IMR-90 (cell line): ENCODE measurements around the gene PIGU. TPM values are rescaled to one million over a fixed set of nuclear protein-coding genes. Genes with fewer than 3 reads are reported as not detected.

Source experiments
- ATAC-seq: fragments of 200-7000 bp; cut with Tn5 transposase; 2 replicates; pipeline ENCODE4 v1.9.1; 2020; ENCODE audit warnings: low read depth, mild to moderate bottlenecking, moderate library complexity
- BruUV-seq: library from RNA; stranded (reverse); fragments of 400-500 nt; replicated peaks from 2 replicates; lab custom pipeline; 2021; lab: Mats Ljungman, UMichigan
- CTCF ChIA-PET: fragments of 300-600 bp; formaldehyde crosslinking; extraction: SDS; loops from one replicate; lab custom pipeline; 2021; ENCODE audit warnings: antibody characterized with exemption; lab: Yijun Ruan, JAX
- POLR2A ChIA-PET: fragments of 300-600 bp; sonication (Branson Sonifier 250); formaldehyde crosslinking; loops from one replicate; lab custom pipeline; 2022; ENCODE audit warnings: antibody characterized with exemption; ENCODE audit not compliant: unreplicated experiment; lab: Charles Lee
- DNase-seq: peaks from one replicate; pipeline ENCODE4 v3.0.0; 2013
- H2AFZ ChIP-seq: replicated peaks from 2 replicates; pipeline ENCODE3; 2013; ENCODE audit warnings: low read length, mild to moderate bottlenecking; ENCODE audit not compliant: poor library complexity
- H2AK5ac ChIP-seq: 2 replicates; pipeline ENCODE4 v1.6.1; 2013; ENCODE audit warnings: low read depth, low read length, inconsistent platforms
- H2AK9ac ChIP-seq: replicated peaks from 2 replicates; pipeline ENCODE3; 2013; ENCODE audit warnings: mild to moderate bottlenecking, low read depth, low read length, moderate library complexity; ENCODE audit not compliant: poor library complexity
- H2BK120ac ChIP-seq: 2 replicates; pipeline ENCODE4 v1.6.1; 2013; ENCODE audit warnings: low read depth, low read length, inconsistent platforms
- H2BK15ac ChIP-seq: 3 replicates; pipeline ENCODE4 v1.6.1; 2013; ENCODE audit warnings: low read depth, low read length, inconsistent platforms
- H2BK20ac ChIP-seq: 2 replicates; pipeline ENCODE4 v1.6.1; 2013; ENCODE audit warnings: low read depth, mild to moderate bottlenecking, inconsistent platforms, low read length, moderate library complexity
- H2BK5ac ChIP-seq: 2 replicates; pipeline ENCODE4 v1.6.1; 2013; ENCODE audit warnings: mild to moderate bottlenecking, low read depth, low read length, inconsistent platforms; ENCODE audit not compliant: poor library complexity, severe bottlenecking
- H3K14ac ChIP-seq: replicated peaks from 2 replicates; pipeline ENCODE4 v1.6.1; 2013; ENCODE audit warnings: low read depth, low read length, inconsistent platforms
- H3K18ac ChIP-seq: 2 replicates; pipeline ENCODE4 v1.6.1; 2013; ENCODE audit warnings: low read depth, low read length, control low read depth
- H3K23ac ChIP-seq: 2 replicates; pipeline ENCODE4 v1.6.1; 2013; ENCODE audit warnings: low read depth, low read length, inconsistent platforms
- H3K27ac ChIP-seq: 2 replicates; pipeline ENCODE4 v1.5.1; 2013; ENCODE audit warnings: mild to moderate bottlenecking, control low read depth, low read length; ENCODE audit not compliant: insufficient read depth
- H3K27me3 ChIP-seq: 2 replicates; pipeline ENCODE4 v1.6.1; 2013; ENCODE audit warnings: low read length; ENCODE audit not compliant: control insufficient read depth, insufficient read depth
- H3K36me3 ChIP-seq: 2 replicates; pipeline ENCODE4 v1.6.1; 2013; ENCODE audit warnings: low read length, mixed read lengths; ENCODE audit not compliant: control insufficient read depth, insufficient read depth
- H3K4ac ChIP-seq: 2 replicates; pipeline ENCODE4 v1.6.1; 2013; ENCODE audit warnings: low read depth, low read length, inconsistent platforms
- H3K4me1 ChIP-seq: 2 replicates; pipeline ENCODE4 v1.6.1; 2013; ENCODE audit warnings: low read length, mixed read lengths; ENCODE audit not compliant: control insufficient read depth, insufficient read depth
- H3K4me2 ChIP-seq: 2 replicates; pipeline ENCODE4 v1.6.1; 2013; ENCODE audit warnings: low read depth, mild to moderate bottlenecking, control low read depth, low read length, moderate library complexity
- H3K4me3 ChIP-seq: 2 replicates; pipeline ENCODE4 v1.5.1; 2013; ENCODE audit warnings: low read depth, mild to moderate bottlenecking, control low read depth, low read length, moderate library complexity; ENCODE audit not compliant: insufficient read depth
- H3K56ac ChIP-seq: 2 replicates; pipeline ENCODE4 v1.6.1; 2013; ENCODE audit warnings: low read length, inconsistent platforms; ENCODE audit not compliant: insufficient read depth; ENCODE audit errors: extremely low read depth
- H3K79me1 ChIP-seq, 2 experiments: 2 replicates each; pipeline ENCODE4 v1.6.1; 2013; ENCODE audit warnings: low read length in 2 of 2, inconsistent platforms in 1 of 2, low read depth in 1 of 2
- H3K9ac ChIP-seq: 2 replicates; pipeline ENCODE4 v1.6.1; 2013; ENCODE audit warnings: low read depth, low read length, control low read depth
- H3K9me1 ChIP-seq: 2 replicates; pipeline ENCODE4 v1.6.1; 2013; ENCODE audit warnings: low read length, inconsistent platforms; ENCODE audit not compliant: insufficient read depth
- H3K9me3 ChIP-seq: 2 replicates; pipeline ENCODE4 v1.6.1; 2013; ENCODE audit warnings: low read length; ENCODE audit not compliant: control insufficient read depth, insufficient read depth
- H4K20me1 ChIP-seq: 2 replicates; pipeline ENCODE4 v1.6.1; 2013; ENCODE audit warnings: low read length, inconsistent platforms; ENCODE audit not compliant: insufficient read depth
- H4K5ac ChIP-seq: 2 replicates; pipeline ENCODE4 v1.6.1; 2013; ENCODE audit warnings: mild to moderate bottlenecking, low read depth, low read length, control low read depth
- H4K8ac ChIP-seq, 2 experiments: 2 replicates each; pipeline ENCODE4 v1.6.1; 2013; ENCODE audit warnings: low read depth in 2 of 2, low read length in 2 of 2, control low read depth in 1 of 2, inconsistent platforms in 1 of 2
- H4K91ac ChIP-seq: 2 replicates; pipeline ENCODE4 v1.6.1; 2013; ENCODE audit warnings: low read depth, low read length, inconsistent platforms; ENCODE audit not compliant: insufficient read depth
- BHLHE40 ChIP-seq: fragments of 150-350 bp; IDR thresholded peaks from 2 replicates; pipeline ENCODE4 v1.6.1; 2016; ENCODE audit warnings: mild to moderate bottlenecking, low read depth, low read length
- FOS ChIP-seq: fragments of 150-350 bp; IDR thresholded peaks from 2 replicates; pipeline ENCODE4 v1.6.1; 2016; ENCODE audit warnings: low read depth, low read length
- MXI1 ChIP-seq: IDR thresholded peaks from 2 replicates; pipeline ENCODE4 v1.6.1; 2012; ENCODE audit warnings: low read depth, mild to moderate bottlenecking, low read length, moderate library complexity, borderline replicate concordance
- RAD21 ChIP-seq: IDR thresholded peaks from 2 replicates; pipeline ENCODE4 v1.6.1; 2012; ENCODE audit warnings: low read length, improper control_type of control experiment
- RCOR1 ChIP-seq: IDR thresholded peaks from 2 replicates; pipeline ENCODE4 v1.6.1; 2012; ENCODE audit warnings: mild to moderate bottlenecking, low read length, improper control_type of control experiment; ENCODE audit not compliant: insufficient replicate concordance
- SMC3 ChIP-seq: fragments of 150-350 bp; IDR thresholded peaks from 2 replicates; pipeline ENCODE4 v1.6.1; 2016; ENCODE audit warnings: low read depth, mild to moderate bottlenecking, antibody characterized with exemption, low read length, moderate library complexity
- WGBS, 2 experiments: methylation state at CpG; one replicate each; pipeline versions ENCODE4 v1.1.5 to v1.1.7; 2013; ENCODE audit warnings: missing lambda C conversion rate in 2 of 2; ENCODE audit not compliant: insufficient read length in 1 of 2; ENCODE audit errors: extremely low coverage in 2 of 2; 5-methylcytosine and 5-hydroxymethylcytosine counted together
- dilution Hi-C: fragments of 300-500 bp; cut with HindIII; formaldehyde crosslinking; loops from one replicate; pipeline ENCODE4 v1.14.3; 2018; ENCODE audit warnings: low sequenced_read_pairs; ENCODE audit not compliant: unreplicated experiment
- in situ Hi-C: fragments of 300-500 bp; cut with MboI; formaldehyde crosslinking; loops from 3 replicates; pipeline ENCODE4 v1.14.3; 2019; ENCODE audit warnings: low sequenced_read_pairs, inconsistent platforms, mixed read lengths
- intact Hi-C: fragments of 100-400 bp; cut with micrococcal nuclease; formaldehyde crosslinking; loops from 2 replicates; pipeline ENCODE4 v1.10.0; 2022
- polyA plus RNA-seq, 3 experiments: library from polyadenylated mRNA; depleted of rRNA; stranded (reverse); fragments of >200 nt; gene quantifications; 2 replicates each; pipeline ENCODE4 v1.2.3, GENCODE V29; 2012; ENCODE audit warnings: low replicate concordance in 1 of 3
- total RNA-seq: library from RNA; depleted of rRNA; stranded (reverse); fragments of >200 nt; gene quantifications from 2 replicates; pipeline ENCODE4 v1.2.3, GENCODE V29; 2012
- TF ChIP-seq, protein P1 (sequence below): conservative IDR thresholded peaks from 2 replicates; pipeline ENCODE4 v1.5.1; 2012; ENCODE audit warnings: mild to moderate bottlenecking, low read depth, low read length, improper control_type of control experiment

Gene PIGU
- total and polyA plus RNA-seq, 2 of the 4 experiments (the other 2 are of a cell fraction), result 11.1 to 31.1 TPM

DNA sequence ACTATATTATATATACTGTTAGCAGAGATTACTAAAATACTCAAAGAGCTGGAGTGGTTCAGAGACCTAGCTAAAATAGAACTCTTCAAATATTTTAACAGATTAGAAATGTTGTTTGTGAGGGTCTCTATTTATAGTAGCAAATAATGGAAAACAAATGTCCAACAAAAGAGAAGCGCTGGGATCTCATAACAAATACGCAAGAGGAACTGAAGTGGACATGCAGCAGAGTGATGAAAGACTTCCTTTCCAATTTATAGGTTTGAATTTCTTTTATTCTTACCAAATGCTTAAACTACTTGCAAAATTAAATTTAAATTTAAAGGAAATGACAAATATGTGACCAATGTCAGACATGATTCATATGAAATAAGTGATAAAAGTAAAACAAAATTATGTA lies 49.9 kb downstream of the PIGU start:
- no peak overlapping the region for H3K4me2 ChIP-seq
- H4K20me1 ChIP-seq, result no peaks in the 10 kb centered on the region
- H2AK9ac ChIP-seq, result no peak overlapping the region
- TF ChIP-seq RAD21, result no peak
- no peak for TF ChIP-seq MXI1
- TF ChIP-seq RCOR1, result no peak
- TF ChIP-seq SMC3, result no peak
- TF ChIP-seq, protein P1, sequence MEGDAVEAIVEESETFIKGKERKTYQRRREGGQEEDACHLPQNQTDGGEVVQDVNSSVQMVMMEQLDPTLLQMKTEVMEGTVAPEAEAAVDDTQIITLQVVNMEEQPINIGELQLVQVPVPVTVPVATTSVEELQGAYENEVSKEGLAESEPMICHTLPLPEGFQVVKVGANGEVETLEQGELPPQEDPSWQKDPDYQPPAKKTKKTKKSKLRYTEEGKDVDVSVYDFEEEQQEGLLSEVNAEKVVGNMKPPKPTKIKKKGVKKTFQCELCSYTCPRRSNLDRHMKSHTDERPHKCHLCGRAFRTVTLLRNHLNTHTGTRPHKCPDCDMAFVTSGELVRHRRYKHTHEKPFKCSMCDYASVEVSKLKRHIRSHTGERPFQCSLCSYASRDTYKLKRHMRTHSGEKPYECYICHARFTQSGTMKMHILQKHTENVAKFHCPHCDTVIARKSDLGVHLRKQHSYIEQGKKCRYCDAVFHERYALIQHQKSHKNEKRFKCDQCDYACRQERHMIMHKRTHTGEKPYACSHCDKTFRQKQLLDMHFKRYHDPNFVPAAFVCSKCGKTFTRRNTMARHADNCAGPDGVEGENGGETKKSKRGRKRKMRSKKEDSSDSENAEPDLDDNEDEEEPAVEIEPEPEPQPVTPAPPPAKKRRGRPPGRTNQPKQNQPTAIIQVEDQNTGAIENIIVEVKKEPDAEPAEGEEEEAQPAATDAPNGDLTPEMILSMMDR, result no peak
- no peak for TF ChIP-seq FOS
- TF ChIP-seq BHLHE40, result no peak
- no peak overlapping the region for H3K4me3 ChIP-seq
- H2BK120ac ChIP-seq, result no peak overlapping the region
- no peaks in the 10 kb centered on the region for H3K36me3 ChIP-seq
- H3K79me1 ChIP-seq, result peaks cover 3 to 4% of the 10 kb centered on the region in 2 experiments; a peak in 2 of 4 replicates
- H3K18ac ChIP-seq, result no peak overlapping the region
- H3K9ac ChIP-seq, result no peak overlapping the region
- DNase-seq, result no peak
- no peak overlapping the region for H3K56ac ChIP-seq
- H3K27me3 ChIP-seq, result no peaks in the 10 kb centered on the region
- H3K9me1 ChIP-seq, result peaks cover 2% of the 10 kb centered on the region; the same call in 1 of the 2 replicates
- H3K23ac ChIP-seq, result no peak overlapping the region
- no peak overlapping the region for H2AK5ac ChIP-seq
- no TSS peak for BruUV-seq
- H2AFZ ChIP-seq, result no peak overlapping the region
- H4K8ac ChIP-seq, result no peak overlapping the region
- H4K91ac ChIP-seq, result no peak overlapping the region
- WGBS, 2 experiments, result no CpG with 5 or more reads among the region's 2 CpGs
- no peak overlapping the region for H3K27ac ChIP-seq
- ATAC-seq, result no peak
- in situ Hi-C loops, result no loop called here
- H4K5ac ChIP-seq, result no peak overlapping the region
- H3K14ac ChIP-seq, result no peak overlapping the region
- H3K4me1 ChIP-seq, result no peaks in the 10 kb centered on the region
- H3K9me3 ChIP-seq, result no peaks in the 10 kb centered on the region
- CTCF ChIA-PET, result no interaction called here
- dilution Hi-C loops, result no loop called here
- POLR2A ChIA-PET, result no interaction called here
- no peak overlapping the region for H3K4ac ChIP-seq
- no peak overlapping the region for H2BK20ac ChIP-seq
- intact Hi-C loops, result no loop called here
- H2BK5ac ChIP-seq, result no peak overlapping the region
- H2BK15ac ChIP-seq, result no peak overlapping the region
